ENCODE results near the gene TMEM259. TPM values are rescaled to one million over a fixed set of nuclear protein-coding genes. Genes with fewer than 3 reads are reported as not detected.

The TMEM259 gene
- total RNA-seq, 1 donor from 2014 or later = 210 TPM

DNA sequence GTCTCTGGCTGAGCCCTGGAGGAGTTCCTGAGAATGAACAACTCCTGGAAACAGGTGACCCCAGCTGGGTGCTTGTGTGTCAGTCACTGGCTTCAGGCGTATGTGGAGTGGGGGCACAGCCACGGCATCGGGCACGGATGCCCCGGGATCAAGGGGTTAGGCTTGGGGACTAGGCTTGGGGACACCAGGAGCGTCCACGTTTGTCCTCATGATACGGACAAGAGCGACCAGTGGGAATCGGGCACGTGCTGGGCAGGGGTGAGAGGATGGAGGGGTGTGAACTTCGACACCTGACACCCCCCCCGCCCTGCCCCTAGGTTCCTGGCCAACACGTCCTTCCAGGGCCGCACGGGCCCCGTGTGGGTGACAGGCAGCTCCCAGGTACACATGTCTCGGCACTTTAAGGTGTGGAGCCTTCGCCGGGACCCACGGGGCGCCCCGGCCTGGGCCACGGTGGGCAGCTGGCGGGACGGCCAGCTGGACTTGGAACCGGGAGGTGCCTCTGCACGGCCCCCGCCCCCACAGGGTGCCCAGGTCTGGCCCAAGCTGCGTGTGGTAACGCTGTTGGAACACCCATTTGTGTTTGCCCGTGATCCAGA is 16.6 kb downstream of the TMEM259 start:
- no peak for DNase-seq (ENCODE audit: low spot score)

DNA sequence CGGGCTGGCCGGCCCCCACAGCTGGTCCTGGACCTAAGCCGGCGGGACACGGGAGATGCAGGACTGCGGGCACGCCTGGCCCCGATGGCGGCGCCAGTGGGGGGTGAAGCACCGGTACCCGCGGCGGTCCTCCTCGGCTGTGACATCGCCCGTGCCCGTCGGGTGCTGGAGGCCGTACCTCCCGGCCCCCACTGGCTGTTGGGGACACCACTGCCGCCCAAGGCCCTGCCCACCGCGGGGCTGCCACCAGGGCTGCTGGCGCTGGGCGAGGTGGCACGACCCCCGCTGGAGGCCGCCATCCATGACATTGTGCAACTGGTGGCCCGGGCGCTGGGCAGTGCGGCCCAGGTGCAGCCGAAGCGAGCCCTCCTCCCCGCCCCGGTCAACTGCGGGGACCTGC is 17.6 kb downstream of the TMEM259 start:
- no peak for DNase-seq (ENCODE audit: low spot score)

DNA sequence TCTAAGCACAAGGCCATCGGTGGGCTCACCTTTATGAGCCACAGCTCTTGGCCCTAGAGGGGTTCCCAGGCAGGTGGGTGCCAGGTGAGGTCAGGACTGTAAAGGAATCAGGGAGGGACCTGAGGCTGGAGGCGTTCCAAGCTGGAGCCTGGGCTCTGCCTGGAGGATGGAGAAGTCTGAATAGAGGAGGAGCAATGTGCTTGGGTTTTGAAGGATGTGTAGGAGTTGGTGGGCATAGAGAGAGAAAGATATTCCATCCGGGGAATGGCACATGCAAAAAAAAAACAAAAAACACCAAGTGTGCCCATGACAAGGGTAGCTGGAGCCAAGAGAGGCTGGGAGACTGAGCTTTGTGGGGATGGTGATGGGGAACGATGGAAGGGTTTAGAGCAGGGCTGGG is 18.3 kb downstream of the TMEM259 start:
- DNase-seq (ENCODE audit: low spot score) = no peak

DNA sequence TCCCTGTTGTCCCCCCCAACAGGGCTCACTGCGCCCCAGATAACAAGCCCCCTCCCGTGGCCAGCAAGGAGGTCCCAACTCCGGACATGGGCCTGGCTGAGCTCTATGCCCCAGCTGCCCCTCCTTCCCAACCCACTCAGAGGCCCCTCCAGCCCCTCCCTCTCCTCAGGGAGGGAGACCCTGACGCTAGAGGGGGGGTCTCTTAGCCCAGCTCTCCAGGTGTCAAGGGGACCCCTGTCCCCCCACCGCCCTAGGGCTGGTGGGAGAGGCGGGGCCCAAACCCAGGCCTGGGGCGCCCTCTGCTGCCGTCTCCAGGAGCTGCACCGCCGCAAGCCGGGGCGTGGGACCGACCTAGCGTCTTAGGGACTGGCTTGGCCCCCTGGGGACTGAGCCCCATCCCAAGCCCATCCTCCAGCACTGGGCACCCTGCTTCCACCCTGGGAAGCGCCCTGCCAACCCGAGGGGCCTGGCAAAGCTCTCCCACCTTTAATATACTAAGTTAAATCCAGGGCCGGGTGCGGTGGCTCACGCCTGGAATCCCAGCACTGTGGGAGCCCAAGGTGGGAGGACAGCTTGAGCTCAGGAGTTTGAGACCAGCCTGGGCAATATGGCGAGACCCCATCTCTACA is 19.3 kb downstream of the TMEM259 start:
- no peak for DNase-seq (ENCODE audit: low spot score)

DNA sequence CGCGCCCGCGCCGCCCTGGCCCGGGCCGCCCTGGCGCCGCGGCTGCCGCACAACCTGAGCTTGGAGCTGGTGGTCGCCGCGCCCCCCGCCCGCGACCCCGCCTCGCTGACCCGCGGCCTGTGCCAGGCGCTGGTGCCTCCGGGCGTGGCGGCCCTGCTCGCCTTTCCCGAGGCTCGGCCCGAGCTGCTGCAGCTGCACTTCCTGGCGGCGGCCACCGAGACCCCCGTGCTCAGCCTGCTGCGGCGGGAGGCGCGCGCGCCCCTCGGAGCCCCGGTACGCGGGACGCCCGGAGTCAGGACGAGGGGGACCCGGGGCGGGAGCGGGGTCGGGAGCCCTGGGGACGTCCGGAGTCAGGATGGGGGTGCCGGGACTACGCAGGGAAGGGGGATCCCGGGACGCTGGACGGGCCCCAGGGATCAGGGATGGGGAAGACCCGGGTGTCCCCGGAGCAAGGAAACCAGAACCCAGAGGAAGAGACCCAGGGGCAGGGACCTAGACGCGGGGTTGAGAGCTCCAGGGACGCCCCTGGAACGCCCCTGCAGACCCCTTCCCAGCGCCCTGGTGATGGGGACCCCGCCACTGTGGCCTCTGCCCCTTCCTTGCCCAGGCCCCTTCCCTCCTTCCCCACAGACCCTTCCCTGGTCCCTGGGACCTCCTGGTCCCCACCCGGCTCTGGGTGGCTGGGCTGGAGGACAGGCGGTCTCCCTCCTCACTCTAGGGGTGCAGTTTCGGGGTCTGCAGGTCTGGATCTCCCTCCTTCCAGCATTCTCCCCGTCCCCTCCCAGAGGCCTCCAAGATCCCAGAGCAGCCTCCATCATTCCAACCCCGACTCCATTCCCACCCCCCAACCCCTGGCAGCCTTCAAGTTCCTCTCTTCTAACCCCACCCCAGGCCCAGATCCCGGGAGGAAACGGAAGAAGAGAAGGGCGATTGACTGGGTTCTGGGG is 20.1 kb downstream of the TMEM259 start:
- DNase-seq (ENCODE audit: low spot score) = no peak

DNA sequence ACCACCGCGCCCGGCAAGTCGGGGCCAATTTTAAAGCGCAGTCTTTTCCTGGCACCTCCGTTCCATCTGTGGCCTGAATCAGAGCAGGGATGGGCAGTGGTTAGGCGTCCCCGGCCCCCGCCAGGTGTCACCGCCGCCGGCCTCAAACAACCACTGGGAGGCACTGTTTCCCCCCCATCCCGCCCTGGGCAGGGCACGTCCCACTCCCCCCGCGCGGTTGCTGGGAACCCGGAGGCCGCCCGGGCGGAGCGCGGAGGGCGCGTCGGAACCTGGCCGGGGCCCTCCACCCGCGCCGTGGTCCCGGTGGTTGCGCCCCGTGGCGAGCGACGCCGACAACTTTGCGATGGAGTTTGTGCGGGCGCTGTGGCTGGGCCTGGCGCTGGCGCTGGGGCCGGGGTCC is 20.8 kb downstream of the TMEM259 start, which contains the start of gene GRIN3B:
Gene GRIN3B (plus strand): TSS at position 325 of the 400 bp plus-strand sequence. CDS start 19 bp downstream, at position 344.
- DNase-seq (ENCODE audit: low spot score) = no peak

DNA sequence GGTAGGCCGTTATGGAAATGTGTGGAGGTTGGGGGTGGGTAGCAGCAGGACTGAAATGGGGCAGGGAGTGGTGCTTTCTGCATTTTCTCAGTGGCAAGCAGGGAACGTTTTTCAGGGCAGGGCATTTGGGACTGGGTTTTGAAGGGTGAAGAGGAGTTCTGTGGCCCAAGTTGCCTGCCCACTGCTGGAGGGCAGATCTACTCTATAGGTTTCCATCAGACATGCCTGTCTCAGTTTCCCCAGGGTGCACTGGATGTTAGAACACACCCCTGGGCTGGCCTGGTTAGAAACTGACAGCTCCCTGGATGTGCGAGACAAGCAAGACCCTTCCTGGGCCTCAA is 21.6 kb downstream of the TMEM259 start:
- no peak for DNase-seq (ENCODE audit: low spot score)

DNA sequence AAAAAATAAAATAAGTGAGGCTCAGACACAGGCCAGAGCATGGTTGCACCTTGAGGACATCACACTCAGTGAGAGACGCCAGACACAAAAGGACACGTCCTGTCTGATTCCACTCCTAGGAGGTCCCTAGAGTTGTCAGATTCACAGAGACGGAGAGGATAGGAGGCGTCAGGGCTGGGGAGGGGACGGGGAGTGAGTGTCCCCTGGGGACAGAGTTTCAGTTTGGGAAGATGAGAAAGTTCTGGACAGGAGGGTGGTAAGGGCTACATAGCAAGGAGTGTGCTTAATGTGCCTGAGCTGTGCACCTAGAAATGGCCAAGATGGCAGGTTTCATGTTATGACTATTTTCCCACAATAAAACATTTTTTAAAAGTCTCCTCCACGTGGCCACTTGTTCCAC is 22.9 kb downstream of the TMEM259 start:
- no peak for DNase-seq (ENCODE audit: low spot score)

DNA sequence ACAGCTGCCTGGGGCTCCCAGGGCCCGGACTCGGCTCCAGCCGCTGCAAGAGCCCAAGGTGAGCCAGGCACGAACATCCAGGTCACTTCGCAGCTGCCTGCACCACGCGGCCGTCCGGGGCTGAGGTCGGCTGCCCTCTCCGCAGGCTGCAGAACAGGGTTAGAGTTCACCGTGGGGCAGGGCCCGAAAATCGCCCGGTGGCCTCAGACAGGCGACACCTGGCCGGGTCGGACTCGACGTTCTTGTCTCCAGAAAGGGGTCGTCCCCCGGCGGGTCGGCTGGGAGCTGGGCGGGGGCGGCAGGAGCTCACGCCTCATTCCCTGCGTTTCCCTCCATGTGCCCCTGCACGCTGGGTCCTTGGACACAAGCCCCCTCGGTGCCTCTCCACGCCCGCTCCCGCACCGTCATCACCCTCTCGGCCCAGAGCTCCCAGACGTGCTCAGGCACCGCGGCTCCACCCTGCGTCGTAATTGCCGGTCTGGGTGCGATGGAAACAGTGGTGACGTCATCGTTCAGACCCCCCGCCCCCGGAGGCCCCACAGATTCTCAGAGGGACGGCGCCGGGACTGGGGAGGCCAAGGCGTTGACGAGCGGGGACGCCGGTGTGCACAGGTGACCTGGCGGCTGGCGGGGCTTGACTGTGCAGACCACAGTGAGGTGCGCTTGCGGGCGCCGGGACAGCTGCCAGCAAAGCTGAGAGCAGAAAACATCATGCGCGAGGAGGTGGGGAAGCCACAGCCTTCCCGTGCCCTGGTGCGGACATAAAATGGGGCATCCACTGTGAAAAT is 24.7 kb downstream of the TMEM259 start:
- DNase-seq (ENCODE audit: low spot score) = no peak

DNA sequence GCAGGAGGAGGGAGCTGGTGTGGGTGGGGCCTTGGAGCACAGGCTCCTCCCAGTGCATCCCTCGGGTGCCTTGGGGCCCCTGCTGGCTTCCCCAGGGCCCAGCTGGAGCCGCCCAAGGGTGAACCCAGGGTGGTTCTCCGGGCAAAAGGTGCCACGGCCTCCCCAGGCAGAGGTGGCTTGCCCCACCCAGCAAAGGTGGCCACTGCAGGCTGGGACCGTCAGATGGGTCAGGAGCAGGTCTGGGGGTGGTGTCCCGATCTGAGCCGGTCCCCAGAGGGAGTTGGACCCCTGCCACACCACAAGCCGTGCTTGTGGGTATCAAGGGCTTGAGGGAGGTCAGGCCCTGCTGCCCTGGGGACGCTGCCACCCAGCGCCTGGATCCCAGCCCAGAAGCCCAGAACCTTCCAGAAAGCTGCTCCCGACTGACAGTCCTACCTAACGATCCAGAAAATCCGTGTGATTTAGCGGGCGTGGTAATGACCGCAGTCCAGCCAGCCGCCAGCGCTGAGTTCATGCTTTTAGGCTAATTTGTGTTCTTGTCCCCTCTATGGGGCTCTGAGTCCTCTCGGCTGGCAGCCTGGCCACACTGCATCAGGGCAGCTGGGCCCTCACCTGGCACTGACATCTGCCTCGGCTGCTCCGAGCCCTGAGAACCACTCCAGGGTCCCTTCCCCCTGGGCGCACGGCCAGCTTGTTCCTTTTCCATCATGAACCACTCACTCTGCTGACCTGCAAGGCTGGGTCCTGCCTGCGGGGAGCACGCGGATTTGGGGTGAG is 25.7 kb downstream of the TMEM259 start:
- no peak for DNase-seq (ENCODE audit: low spot score)

DNA sequence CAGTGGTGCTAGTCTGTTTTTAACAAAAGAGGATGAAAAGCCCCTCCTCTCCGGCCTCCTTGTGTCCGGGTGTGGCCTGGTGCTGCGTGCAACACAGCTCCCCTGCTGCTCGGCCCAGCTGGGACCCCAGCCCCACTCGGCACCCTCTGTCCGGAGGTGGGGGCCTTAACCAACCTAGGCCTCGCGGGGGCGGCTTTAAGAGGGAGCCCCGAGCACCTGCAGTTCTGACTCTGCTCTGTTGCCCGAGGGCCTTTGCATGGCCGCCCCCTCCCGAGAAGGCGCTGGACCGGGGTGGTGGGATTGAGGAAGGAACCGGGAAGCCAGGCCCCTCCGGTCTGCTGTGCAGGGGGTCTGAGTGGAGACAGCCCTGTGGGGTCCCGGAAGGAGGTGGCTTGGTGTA is 26.4 kb downstream of the TMEM259 start:
- no peak for DNase-seq (ENCODE audit: low spot score)

DNA sequence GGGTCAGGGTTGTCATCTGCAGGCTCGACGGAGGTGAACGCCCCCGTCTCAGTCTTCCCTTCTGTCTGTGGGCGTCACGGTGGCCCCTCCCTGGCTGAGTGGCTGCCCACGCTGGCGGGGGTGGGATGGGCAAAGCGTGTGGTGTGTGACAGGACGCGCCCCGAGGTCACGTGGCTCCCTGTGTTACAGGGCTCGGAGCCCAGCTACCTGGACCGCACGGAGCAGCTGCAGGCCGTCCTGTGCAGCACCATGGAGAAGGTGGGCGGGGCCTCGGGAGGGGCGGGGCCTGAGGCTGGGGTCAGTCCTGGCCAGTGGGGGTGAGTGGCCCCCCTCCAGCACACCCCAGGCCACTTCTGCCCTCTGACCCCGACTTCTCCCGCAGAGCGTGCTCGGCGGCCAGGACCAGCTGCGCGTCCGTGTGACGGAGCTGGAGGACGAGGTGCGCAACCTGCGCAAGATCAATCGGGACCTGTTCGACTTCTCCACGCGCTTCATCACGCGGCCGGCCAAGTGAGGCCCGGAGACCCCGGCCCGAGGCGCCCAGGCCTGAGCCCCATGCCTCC is 27.0 kb downstream of the TMEM259 start:
- DNase-seq (ENCODE audit: low spot score) = no peak

DNA sequence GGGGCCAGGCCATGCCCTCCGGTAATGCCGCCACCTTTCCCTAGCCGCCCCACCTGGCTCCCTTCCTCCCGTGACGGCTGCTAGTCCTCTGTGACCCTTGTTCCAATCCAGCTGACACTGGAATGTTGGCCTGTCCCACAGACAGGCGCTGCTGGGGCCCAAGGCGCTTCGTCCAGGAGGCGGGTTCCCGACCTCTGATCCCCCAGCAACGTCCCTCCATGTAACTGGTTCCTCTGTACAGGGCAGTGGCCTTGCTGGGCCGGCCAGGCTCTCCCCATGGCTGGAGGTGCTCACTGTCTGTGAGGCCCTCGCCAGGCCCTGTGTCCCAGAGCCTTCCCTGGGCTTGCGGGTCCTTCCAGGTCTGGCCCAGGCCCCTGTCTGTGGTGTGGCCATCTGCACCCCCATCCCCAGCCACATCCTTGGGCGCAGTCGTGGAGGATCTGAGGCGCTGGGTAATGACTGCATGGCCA is 27.5 kb downstream of the TMEM259 start:
- no peak for DNase-seq (ENCODE audit: low spot score)

DNA sequence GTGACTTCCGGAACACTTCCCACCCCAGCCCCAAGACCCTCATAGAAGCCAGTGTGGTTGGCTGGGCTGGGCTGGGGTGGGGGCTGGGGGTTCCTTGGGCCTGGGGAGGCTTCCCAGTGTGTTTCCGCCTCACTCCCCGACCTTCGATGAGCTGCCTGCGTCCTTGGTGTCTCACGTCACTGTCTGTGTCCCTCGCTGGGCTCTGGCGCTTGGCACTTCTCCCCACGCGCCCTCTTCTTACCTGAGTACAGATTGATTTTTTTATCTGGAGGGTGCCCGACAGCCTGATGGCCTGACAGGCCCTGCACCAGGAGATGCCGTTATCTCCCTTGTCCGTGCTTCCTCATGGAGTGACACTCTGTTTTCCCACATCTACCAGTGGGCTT is 28.3 kb downstream of the TMEM259 start:
- DNase-seq (ENCODE audit: low spot score) = no peak

DNA sequence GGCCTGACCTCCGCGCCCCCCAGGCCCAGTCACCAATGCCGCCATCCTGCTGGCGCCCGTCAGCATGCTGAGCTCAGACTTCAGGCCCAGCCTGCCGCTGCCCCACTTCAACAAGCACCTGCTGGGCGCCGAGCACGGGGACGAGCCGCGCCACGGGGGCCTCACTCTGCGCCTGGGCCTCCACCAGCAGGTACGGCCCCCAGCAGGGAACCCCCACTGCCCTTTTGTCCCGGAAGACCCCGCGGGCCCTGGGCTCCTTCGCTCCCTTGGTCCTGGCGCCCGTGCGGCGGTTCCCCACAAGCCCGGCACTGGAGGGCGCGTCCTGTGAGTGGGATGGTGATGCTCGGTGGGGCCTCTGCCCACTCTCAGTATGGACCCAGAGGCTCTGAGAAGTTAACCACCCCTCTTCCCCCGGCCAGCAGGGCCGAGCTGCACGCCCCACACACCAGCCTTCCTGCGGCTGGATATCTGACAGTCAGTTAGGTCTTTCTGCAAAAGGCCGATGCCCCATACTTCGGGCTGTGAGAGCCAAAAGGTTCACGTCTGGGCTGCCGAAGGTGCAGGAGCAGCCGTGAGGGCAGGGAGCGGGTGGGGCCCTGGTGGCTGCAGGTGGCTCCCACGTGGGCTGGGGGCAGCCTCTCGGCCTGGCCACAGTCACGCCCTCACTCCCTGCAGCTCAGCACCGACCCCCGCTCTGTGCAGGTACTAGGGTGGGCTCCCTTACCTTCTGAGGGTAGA is 28.8 kb downstream of the TMEM259 start:
- DNase-seq (ENCODE audit: low spot score) = no peak

DNA sequence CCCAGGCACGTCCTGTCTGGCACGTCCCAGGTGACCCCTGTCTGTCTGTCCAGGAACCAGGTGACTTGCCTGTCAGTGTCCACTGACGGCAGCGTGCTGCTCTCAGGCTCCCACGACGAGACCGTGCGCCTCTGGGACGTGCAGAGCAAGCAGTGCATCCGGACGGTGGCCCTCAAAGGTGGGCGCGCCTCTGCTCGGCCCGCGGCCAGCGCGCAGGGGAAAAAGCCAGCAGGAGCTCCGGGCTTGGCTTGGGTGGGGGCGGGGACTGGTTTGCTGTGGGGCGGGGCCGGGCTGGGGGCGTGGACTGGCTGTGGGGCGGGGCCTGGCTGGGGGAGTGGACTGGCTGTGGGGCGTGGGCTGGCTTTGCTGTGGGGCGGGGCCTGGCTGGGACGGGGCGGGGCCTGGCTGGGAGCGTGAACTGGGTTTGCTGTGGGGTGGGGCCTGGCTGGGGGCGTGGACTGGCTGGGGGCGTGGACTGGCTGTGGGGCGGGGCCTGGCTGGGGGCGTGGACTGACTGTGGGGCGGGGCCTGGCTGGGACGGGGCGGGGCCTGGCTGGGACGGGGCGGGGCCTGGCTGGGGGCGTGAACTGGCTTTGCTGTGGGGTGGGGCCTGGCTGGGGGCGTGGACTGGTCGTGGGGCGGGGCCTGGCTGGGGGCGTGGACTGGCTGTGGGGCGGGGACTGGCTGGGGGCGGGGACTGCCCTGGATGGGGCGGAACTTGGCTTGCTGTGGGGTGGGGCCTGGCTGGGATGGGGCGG is 29.6 kb downstream of the TMEM259 start:
- no peak for DNase-seq (ENCODE audit: low spot score)

DNA sequence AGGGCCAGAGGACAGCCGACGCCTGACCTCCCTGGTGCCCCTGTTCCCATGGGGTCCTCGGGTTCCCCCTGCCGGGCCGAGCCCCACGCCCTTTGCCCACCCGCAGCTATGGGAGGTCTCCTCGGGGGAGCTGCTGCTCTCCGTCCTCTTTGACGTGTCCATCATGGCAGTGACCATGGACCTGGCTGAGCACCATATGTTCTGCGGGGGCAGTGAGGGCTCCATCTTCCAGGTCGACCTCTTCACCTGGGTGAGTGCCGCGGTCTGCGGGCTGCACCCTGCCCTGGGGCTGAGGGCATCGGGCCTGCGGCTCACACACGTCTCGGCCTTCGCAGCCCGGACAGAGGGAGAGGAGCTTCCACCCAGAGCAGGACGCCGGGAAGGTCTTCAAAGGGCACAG is 30.2 kb downstream of the TMEM259 start:
- DNase-seq (ENCODE audit: low spot score) = no peak

DNA sequence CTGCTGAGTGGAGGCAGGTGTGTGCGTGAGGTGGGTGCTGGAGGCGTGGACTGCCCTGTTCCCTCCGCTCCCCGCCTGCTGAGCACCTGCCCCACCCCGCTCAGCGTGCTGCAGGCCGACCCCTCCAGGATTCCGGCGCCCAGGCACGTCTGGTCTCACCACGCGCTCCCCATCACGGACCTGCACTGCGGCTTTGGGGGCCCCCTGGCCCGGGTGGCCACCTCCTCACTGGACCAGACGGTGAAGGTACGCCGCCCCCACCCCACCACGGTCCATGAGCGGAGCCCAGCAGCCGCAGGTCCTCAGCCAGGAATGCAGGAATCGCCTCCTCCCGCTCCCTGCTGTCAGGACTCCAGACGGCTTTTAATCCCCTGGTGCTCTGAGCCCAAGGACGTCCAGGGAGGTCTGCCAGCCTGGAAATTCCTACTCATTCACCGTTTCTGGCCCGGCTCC is 30.8 kb downstream of the TMEM259 start:
- DNase-seq (ENCODE audit: low spot score) = no peak

DNA sequence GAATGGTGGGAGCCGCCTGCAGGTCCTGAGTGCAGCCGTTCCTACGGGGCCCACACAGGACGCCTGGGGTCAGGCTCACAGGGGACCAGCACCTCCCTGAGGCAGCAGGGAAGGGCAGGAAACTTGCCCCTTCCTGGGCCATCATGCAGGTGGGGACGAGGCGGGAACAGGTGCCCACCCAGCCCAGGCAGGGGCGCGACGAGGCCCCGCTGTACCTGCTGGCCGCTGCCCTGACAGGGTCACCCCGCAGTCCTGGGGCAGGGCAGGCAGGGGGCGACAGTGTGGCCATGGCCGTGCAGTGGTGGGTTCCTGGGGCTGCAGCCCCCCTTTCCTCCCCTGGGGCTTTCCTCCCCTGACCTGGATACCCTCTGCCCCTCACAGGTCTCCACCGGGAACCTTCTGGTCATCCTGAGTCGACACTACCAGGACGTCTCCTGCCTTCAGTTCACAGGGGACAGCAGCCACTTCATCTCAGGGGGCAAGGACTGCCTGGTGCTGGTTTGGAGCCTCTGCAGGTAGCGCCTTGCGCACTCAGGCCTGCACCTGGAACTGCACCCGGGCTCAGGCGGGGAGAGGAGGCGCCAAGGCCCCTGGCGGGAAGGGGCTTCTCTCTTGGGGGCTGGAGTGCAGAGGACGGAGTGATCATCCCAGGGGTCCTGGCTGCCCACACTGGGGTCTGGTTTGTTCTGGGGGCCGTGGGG is 31.4 kb downstream of the TMEM259 start:
- no peak for DNase-seq (ENCODE audit: low spot score)
